ENCODE measurements around the gene NCAPD3. TPM values are rescaled to one million over a fixed set of nuclear protein-coding genes. Genes with fewer than 3 reads are reported as not detected.

Gene NCAPD3
- total and polyA plus RNA-seq, 4 donors: 14.1 to 35.4 (median 24.2) TPM

GRCh38 chr11:134157451-134157850 lies 66.3 kb downstream of the NCAPD3 start:
- no peak overlapping the region for H3K27ac ChIP-seq (ENCODE audit: low read depth in 1 of 2, low read length in 2 of 2)
- TF ChIP-seq, protein P1, sequence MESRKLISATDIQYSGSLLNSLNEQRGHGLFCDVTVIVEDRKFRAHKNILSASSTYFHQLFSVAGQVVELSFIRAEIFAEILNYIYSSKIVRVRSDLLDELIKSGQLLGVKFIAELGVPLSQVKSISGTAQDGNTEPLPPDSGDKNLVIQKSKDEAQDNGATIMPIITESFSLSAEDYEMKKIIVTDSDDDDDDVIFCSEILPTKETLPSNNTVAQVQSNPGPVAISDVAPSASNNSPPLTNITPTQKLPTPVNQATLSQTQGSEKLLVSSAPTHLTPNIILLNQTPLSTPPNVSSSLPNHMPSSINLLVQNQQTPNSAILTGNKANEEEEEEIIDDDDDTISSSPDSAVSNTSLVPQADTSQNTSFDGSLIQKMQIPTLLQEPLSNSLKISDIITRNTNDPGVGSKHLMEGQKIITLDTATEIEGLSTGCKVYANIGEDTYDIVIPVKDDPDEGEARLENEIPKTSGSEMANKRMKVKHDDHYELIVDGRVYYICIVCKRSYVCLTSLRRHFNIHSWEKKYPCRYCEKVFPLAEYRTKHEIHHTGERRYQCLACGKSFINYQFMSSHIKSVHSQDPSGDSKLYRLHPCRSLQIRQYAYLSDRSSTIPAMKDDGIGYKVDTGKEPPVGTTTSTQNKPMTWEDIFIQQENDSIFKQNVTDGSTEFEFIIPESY (IDR thresholded peaks at IDR 0.05): no peak
- TF ChIP-seq EGR1 (IDR thresholded peaks at IDR 0.05; ENCODE audit: low read depth in 2 of 2): no peak
- no peak for TF ChIP-seq FOXA1 (IDR thresholded peaks at IDR 0.05)
- no peak for TF ChIP-seq JUND (IDR thresholded peaks at IDR 0.05)
- no peak for TF ChIP-seq RAD21 (IDR thresholded peaks at IDR 0.05)
- no peak for TF ChIP-seq HNF4A (conservative IDR thresholded peaks at IDR 0.05)
- TF ChIP-seq, protein P2, sequence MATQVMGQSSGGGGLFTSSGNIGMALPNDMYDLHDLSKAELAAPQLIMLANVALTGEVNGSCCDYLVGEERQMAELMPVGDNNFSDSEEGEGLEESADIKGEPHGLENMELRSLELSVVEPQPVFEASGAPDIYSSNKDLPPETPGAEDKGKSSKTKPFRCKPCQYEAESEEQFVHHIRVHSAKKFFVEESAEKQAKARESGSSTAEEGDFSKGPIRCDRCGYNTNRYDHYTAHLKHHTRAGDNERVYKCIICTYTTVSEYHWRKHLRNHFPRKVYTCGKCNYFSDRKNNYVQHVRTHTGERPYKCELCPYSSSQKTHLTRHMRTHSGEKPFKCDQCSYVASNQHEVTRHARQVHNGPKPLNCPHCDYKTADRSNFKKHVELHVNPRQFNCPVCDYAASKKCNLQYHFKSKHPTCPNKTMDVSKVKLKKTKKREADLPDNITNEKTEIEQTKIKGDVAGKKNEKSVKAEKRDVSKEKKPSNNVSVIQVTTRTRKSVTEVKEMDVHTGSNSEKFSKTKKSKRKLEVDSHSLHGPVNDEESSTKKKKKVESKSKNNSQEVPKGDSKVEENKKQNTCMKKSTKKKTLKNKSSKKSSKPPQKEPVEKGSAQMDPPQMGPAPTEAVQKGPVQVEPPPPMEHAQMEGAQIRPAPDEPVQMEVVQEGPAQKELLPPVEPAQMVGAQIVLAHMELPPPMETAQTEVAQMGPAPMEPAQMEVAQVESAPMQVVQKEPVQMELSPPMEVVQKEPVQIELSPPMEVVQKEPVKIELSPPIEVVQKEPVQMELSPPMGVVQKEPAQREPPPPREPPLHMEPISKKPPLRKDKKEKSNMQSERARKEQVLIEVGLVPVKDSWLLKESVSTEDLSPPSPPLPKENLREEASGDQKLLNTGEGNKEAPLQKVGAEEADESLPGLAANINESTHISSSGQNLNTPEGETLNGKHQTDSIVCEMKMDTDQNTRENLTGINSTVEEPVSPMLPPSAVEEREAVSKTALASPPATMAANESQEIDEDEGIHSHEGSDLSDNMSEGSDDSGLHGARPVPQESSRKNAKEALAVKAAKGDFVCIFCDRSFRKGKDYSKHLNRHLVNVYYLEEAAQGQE (IDR thresholded peaks at IDR 0.05): no peak
- no peak for TF ChIP-seq TAF1 (conservative IDR thresholded peaks at IDR 0.05)
- no peaks in the 10 kb centered on the region for H3K4me1 ChIP-seq (ENCODE audit: control insufficient read depth in 4 of 4, insufficient read depth in 4 of 4, low read length in 3 of 4)
- H3K9ac ChIP-seq (ENCODE audit: low read depth in 1 of 2, low read length in 2 of 2): no peak overlapping the region
- no peaks in the 10 kb centered on the region for H3K27me3 ChIP-seq (ENCODE audit: control insufficient read depth in 4 of 4, insufficient read depth in 4 of 4, low read length in 3 of 4)
- H3K9me3 ChIP-seq (ENCODE audit: control insufficient read depth in 4 of 4, low read length in 3 of 4): no peaks in the 10 kb centered on the region
- 83% methylated on average over 4 of the region's 4 CpGs for WGBS
- peaks cover 16 to 81% (median 46%) of the 10 kb centered on the region in 4 donors for H3K36me3 ChIP-seq (ENCODE audit: control insufficient read depth in 4 of 4, insufficient read depth in 3 of 4, low read depth in 1 of 4, low read length in 3 of 4)
- DNase-seq (ENCODE audit: low spot score): no peak
- no peak overlapping the region for H3K4me3 ChIP-seq (ENCODE audit: low read depth in 1 of 3, low read length in 3 of 3)

DNA sequence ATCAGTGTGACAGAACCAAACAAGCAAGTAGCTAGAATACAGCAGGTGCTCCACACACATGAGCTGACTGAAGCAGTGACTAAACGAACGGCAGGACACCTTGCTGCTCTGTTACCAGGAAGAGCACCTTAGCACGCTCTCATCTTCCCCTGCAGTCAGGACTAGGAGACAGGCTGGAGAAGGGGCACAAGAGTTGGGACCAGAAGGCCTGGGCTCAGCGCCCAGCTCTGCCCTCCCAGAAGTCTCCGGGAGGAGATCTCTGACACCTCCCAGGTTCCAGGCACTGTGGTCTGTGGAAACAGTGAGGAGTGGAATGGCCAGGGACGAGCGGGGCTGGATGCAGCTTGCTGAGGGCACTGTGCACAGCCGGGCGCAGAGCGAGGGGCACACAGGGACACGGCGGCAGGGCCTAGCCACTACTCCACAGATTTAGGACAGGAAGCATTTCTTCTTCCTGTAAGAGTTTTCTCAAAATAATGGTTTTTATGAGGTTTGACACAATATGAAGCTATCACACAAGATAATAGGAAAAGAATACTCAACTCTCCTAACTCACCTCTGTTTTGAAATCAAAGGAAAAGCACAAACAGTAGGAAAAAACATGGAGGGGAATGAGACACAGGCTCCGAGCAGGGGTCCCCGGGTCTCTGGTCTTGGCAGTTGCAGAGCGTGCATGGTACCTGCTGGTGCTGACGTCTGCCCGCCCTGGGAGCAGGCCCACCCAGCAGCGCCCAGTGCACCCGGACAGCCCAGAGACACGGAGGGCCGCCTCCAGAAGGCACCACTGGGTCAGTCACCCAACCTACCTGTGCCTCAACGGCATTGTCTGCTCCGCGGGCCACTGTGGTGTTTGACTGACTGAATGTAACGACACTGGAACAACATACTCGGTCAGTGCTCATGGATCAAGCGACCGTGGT lies 67.6 kb downstream of the NCAPD3 start:
- 97% methylated on average over 28 of the region's 28 CpGs for WGBS
- peaks cover 14 to 78% (median 42%) of the 10 kb centered on the region in 4 donors for H3K36me3 ChIP-seq (ENCODE audit: control insufficient read depth in 4 of 4, insufficient read depth in 3 of 4, low read depth in 1 of 4, low read length in 3 of 4)

More for the DNA sequence above, 67.6 kb downstream of the NCAPD3 start:
- Histone ChIP-seq H3K27me3 (ENCODE audit: control insufficient read depth in 4 of 4, insufficient read depth in 4 of 4, low read length in 3 of 4) (no peaks in the 10 kb centered on the region), H3K9me3 (ENCODE audit: control insufficient read depth in 4 of 4, low read length in 3 of 4) (no peaks in the 10 kb centered on the region), H3K4me1 (ENCODE audit: control insufficient read depth in 4 of 4, insufficient read depth in 4 of 4, low read length in 3 of 4) (no peaks in the 10 kb centered on the region), H3K27ac (ENCODE audit: low read depth in 1 of 2, low read length in 2 of 2) (no peak overlapping the region), H3K9ac (ENCODE audit: low read depth in 1 of 2, low read length in 2 of 2) (no peak overlapping the region), H3K4me3 (ENCODE audit: low read depth in 1 of 3, low read length in 3 of 3) (no peak overlapping the region)
- TF ChIP-seq TAF1 (conservative IDR thresholded peaks at IDR 0.05) (no peak), NR2F2 (IDR thresholded peaks at IDR 0.05) (no peak), HNF4A (conservative IDR thresholded peaks at IDR 0.05) (no peak), RXRA (IDR thresholded peaks at IDR 0.05) (no peak), YY1 (IDR thresholded peaks at IDR 0.05) (no peak), GABPA (IDR thresholded peaks at IDR 0.05 in 1 of 2, conservative IDR thresholded peaks at IDR 0.05 in 1 of 2) (no peak), RAD21 (IDR thresholded peaks at IDR 0.05) (no peak), FOXA2 (IDR thresholded peaks at IDR 0.05) (no peak), SP1 (IDR thresholded peaks at IDR 0.05) (no peak), HNF4G (IDR thresholded peaks at IDR 0.05) (no peak), JUND (IDR thresholded peaks at IDR 0.05) (no peak)
- TF ChIP-seq, protein P2 (IDR thresholded peaks at IDR 0.05): no peak
- TF ChIP-seq, protein P3, sequence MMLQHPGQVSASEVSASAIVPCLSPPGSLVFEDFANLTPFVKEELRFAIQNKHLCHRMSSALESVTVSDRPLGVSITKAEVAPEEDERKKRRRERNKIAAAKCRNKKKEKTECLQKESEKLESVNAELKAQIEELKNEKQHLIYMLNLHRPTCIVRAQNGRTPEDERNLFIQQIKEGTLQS (IDR thresholded peaks at IDR 0.05): no peak
- TF ChIP-seq, protein P1 (IDR thresholded peaks at IDR 0.05): no peak
- TF ChIP-seq, protein P4, sequence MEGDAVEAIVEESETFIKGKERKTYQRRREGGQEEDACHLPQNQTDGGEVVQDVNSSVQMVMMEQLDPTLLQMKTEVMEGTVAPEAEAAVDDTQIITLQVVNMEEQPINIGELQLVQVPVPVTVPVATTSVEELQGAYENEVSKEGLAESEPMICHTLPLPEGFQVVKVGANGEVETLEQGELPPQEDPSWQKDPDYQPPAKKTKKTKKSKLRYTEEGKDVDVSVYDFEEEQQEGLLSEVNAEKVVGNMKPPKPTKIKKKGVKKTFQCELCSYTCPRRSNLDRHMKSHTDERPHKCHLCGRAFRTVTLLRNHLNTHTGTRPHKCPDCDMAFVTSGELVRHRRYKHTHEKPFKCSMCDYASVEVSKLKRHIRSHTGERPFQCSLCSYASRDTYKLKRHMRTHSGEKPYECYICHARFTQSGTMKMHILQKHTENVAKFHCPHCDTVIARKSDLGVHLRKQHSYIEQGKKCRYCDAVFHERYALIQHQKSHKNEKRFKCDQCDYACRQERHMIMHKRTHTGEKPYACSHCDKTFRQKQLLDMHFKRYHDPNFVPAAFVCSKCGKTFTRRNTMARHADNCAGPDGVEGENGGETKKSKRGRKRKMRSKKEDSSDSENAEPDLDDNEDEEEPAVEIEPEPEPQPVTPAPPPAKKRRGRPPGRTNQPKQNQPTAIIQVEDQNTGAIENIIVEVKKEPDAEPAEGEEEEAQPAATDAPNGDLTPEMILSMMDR (IDR thresholded peaks at IDR 0.05; ENCODE audit: low read depth, low read length, missing input control): no peak
- DNase-seq (ENCODE audit: low spot score): no peak

Measured in liver (tissue), 9 donors.